Adipocyte (in vitro differentiated cells): ENCODE data around the gene ERBB4.

Experiments
- DNase-seq: peaks from one replicate; pipeline ENCODE4 v3.0.0-alpha.2; 2015; ENCODE audit warnings: low read depth
- H3K27me3 ChIP-seq: replicated peaks from 2 replicates; pipeline ENCODE4 v1.7.0; 2013; ENCODE audit warnings: mild to moderate bottlenecking, low read length, moderate library complexity; ENCODE audit not compliant: control insufficient read depth, insufficient read depth
- H3K36me3 ChIP-seq: 2 replicates; pipeline ENCODE4 v1.7.0; 2013; ENCODE audit warnings: low read length, mild to moderate bottlenecking, moderate library complexity; ENCODE audit not compliant: control insufficient read depth, insufficient read depth, severe bottlenecking
- H3K4me1 ChIP-seq: 2 replicates; pipeline ENCODE4 v1.7.0; 2013; ENCODE audit warnings: mild to moderate bottlenecking, low read length, moderate library complexity; ENCODE audit not compliant: control insufficient read depth, insufficient read depth
- H3K4me3 ChIP-seq: 2 replicates; pipeline ENCODE4 v1.7.0; 2013; ENCODE audit warnings: mild to moderate bottlenecking, low read length, moderate library complexity
- H3K9ac ChIP-seq: 2 replicates; pipeline ENCODE4 v1.7.0; 2013; ENCODE audit warnings: mild to moderate bottlenecking, low read length, moderate library complexity
- H3K9me3 ChIP-seq: 2 replicates; pipeline ENCODE4 v1.7.0; 2013; ENCODE audit warnings: mild to moderate bottlenecking, low read length, moderate library complexity; ENCODE audit not compliant: control insufficient read depth

Gene ERBB4

DNA sequence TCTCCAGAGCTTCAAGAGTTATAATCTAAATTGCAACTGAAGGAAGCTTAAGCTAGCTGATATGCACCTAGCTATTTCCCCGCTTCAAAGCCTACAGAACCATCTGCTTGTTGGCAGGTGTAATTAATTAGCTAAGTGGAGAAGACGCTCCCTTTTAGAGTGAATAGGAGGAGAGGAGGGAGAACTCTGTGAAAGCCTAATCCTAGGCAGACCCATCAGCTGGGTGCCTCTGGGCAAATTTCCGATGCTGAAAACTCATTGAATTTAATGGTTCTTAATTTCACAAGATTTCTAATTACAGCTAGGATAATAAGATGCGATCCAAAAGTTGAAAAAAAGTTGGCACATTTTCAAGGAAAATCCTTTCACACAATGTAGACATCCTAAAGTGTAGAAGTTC is 735.9 kb downstream of the ERBB4 start:
- H3K9me3 ChIP-seq, result no peaks in the 10 kb centered on the region
- H3K4me1 ChIP-seq, result no peaks in the 10 kb centered on the region
- H3K27me3 ChIP-seq, result no peaks in the 10 kb centered on the region
- no peaks in the 10 kb centered on the region for H3K36me3 ChIP-seq
- no peak for DNase-seq
- H3K9ac ChIP-seq, result no peak overlapping the region
- H3K4me3 ChIP-seq, result no peak overlapping the region

DNA sequence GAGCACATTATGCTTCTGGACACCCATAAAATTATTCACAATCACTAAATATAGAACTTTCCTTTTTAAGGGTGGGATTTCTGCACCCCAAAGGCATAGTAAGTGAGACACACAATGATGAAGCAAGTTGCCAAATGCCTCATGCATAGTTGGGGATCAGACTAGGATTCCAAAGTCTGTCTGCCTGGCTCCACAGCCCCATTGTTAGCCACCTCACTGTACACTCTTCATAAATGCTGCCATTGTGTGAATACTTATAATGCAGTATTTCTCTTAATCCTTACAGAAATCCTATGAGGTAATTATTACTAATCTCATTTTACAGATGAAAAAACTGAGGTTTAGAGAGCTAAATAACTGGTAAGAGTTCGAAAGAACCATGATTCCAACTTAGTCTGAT is 738.6 kb downstream of the ERBB4 start:
- Histone ChIP-seq H3K36me3 (no peaks in the 10 kb centered on the region), H3K9ac (no peak overlapping the region), H3K4me3 (no peak overlapping the region), H3K27me3 (no peaks in the 10 kb centered on the region), H3K9me3 (no peaks in the 10 kb centered on the region), H3K4me1 (no peaks in the 10 kb centered on the region)
- DNase-seq, result no peak

DNA sequence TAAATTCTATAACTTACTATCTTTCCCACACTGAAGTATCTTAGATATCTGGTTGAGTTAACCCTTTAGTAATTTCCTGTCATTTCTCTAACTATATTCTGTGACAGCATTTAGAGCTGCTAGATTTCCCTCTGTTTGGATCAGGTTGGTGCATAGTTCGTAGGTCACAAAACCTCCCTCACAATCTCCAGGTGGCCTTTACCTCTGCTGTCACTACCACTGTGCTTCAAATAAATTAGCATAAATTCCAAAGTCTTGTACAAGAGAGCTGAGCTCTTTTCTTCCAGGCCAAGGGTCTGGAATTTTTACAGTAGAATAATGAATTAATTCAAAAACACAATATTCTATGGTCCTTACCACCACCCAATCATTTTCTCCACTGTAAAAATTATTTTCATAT is 739.7 kb downstream of the ERBB4 start:
- no peak for DNase-seq
- no peaks in the 10 kb centered on the region for H3K9me3 ChIP-seq
- no peak overlapping the region for H3K9ac ChIP-seq
- H3K4me3 ChIP-seq, result no peak overlapping the region
- H3K27me3 ChIP-seq, result no peaks in the 10 kb centered on the region
- H3K36me3 ChIP-seq, result no peaks in the 10 kb centered on the region
- no peaks in the 10 kb centered on the region for H3K4me1 ChIP-seq

DNA sequence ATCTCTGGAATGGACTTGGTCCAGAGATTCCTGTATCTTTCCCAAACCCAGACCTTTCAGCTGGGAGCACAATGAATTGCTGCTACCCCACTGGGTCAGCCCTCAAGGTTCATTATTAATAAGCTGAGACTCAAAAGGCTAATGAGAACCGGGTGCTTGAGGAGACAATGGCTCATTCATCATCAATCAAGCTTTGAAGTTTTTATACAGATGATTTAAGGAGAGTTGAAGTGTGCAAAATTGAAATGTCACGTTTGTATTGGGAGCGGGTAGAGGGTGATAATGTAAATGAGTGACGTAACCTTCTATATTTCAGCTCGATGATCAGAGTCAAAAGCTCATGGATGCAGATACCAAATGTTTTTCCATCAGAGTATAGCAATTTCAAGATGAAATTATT is 744.9 kb downstream of the ERBB4 start:
- no peaks in the 10 kb centered on the region for H3K9me3 ChIP-seq
- no peaks in the 10 kb centered on the region for H3K27me3 ChIP-seq
- no peak overlapping the region for H3K4me3 ChIP-seq
- no peaks in the 10 kb centered on the region for H3K36me3 ChIP-seq
- H3K4me1 ChIP-seq, result no peaks in the 10 kb centered on the region
- H3K9ac ChIP-seq, result no peak overlapping the region
- no peak for DNase-seq

DNA sequence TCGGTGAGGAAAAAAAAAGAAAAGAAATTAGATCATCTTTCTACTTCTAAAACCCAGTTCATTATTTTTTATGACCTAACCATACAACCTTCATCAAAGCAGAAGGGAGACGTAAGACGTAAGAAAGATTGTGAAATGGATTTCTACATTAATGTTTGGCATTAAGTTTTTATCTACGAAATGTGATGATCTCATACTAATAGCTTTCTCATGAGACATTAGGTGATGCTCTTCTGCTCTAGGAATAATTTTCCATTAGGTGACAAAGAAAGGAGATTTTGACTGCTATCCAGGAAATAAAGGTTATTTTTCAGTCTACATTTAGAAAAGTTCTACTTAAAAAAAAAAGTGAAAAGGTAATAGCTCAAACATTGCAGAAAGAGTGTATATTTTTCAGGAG is 748.6 kb downstream of the ERBB4 start:
- no peaks in the 10 kb centered on the region for H3K36me3 ChIP-seq

DNA sequence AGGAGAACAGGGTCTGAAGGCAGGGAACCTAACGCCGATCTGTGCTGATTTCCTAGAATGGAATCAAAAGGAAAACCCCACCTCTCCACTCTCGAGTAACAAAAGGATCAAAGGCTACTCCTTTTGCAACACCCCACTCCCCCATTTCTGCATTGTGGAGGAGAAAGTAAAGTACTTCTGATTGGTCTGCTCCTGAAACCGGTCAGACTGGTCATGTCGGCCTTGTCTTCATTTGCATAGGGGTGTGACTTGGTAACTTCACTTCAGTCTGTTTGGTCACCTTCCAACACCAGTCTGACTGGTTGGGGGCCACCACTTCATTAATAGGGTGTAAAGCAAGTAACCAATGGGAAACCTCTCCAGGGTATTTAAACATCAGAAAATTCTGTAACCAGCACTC is 771.9 kb downstream of the ERBB4 start:
- H3K9me3 ChIP-seq, result no peaks in the 10 kb centered on the region
- DNase-seq, result no peak
- H3K9ac ChIP-seq, result no peak overlapping the region
- peaks cover 2% of the 10 kb centered on the region for H3K27me3 ChIP-seq
- H3K4me3 ChIP-seq, result no peak overlapping the region
- no peaks in the 10 kb centered on the region for H3K4me1 ChIP-seq
- no peaks in the 10 kb centered on the region for H3K36me3 ChIP-seq

More for the DNA sequence above, 748.6 kb downstream of the ERBB4 start:
- no peak for DNase-seq
- H3K9me3 ChIP-seq, result no peaks in the 10 kb centered on the region
- H3K4me3 ChIP-seq, result no peak overlapping the region
- H3K9ac ChIP-seq, result no peak overlapping the region
- H3K27me3 ChIP-seq, result no peaks in the 10 kb centered on the region
- no peaks in the 10 kb centered on the region for H3K4me1 ChIP-seq

DNA sequence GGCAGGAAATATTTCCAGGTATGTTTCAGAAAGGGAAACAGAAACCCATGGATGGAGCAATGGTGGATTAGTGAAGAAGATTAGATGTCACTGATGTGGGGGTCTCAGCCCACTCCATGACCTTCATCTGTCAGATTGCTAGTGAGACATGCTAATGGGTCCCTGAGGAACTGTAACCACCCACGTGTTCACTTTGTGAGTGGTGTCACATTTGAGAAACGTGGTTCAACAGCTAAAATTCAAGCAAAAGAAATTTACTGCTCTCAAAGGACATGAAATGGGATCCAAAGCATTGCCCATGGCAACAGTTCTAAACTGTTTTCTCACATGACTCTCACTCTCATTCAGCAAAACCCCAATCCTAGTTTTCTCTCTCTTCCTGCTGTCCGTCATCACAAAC is 776.1 kb downstream of the ERBB4 start:
- Histone ChIP-seq H3K36me3 (no peaks in the 10 kb centered on the region), H3K4me3 (no peak overlapping the region), H3K9ac (no peak overlapping the region), H3K9me3 (no peaks in the 10 kb centered on the region), H3K27me3 (peaks cover 5% of the 10 kb centered on the region), H3K4me1 (no peaks in the 10 kb centered on the region)
- no peak for DNase-seq

DNA sequence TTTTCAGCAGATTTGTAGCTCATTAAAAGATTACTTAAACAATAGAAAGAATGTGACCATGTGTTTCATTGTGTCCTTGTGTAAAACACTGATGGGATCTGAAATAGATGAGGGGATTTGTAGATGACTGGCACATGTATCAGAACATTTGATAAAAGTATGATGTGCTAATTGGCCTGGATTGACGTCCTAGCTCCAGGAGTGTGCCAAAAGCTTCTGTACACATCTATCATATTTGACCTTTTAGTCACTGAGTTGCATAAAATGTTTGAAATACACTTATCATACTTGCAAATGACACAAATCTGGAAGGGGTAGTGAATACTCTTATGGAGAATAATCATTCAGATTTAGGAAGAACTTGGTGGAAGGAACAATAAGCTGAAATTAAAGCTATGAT is 778.5 kb downstream of the ERBB4 start:
- Histone ChIP-seq H3K4me3 (no peak overlapping the region), H3K27me3 (peaks cover 5% of the 10 kb centered on the region), H3K9ac (no peak overlapping the region), H3K36me3 (no peaks in the 10 kb centered on the region), H3K9me3 (no peaks in the 10 kb centered on the region), H3K4me1 (no peaks in the 10 kb centered on the region)
- no peak for DNase-seq

DNA sequence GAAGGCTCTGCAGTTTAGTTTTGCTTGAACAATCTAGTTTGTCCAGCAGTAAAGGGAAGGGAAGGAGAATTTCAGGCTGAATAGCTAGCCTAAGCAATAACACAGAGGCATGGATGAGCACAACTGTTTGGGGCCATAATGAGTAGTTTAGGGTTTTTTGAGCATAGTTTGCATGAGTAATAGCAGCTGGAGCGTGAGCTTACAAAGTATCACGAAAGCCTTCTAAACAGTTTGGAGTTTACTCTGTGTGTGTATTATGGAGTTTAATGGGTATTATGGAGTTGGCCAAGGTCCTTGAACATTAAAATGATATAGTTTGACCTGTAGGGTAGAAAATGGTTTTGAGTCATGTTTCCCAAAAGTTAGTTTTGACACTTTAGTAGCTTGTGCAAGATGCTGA is 782.3 kb downstream of the ERBB4 start:
- Histone ChIP-seq H3K4me1 (no peaks in the 10 kb centered on the region), H3K4me3 (no peak overlapping the region), H3K9me3 (no peaks in the 10 kb centered on the region), H3K27me3 (peaks cover 3% of the 10 kb centered on the region), H3K36me3 (no peaks in the 10 kb centered on the region), H3K9ac (no peak overlapping the region)
- DNase-seq, result peak; percentile 41

DNA sequence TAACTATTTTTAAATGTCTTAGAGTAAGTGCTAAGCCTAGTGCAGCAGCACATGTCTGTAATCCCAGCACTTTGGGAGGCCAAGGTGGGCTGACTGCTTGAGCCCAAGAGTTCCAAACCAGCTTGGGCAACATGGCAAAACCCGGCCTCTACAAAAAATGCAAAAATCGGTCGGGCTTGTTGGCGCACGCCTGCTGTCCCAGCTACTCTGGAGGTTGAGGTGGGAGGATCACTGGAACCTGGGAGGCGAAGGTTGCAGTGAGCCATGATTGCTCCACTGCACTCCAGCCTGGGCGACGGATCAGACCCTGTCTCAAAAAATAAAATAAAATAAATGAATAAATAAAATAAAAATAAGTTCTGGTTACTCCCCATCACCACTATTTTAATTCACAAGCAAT is 783.4 kb downstream of the ERBB4 start:
- Histone ChIP-seq H3K36me3 (no peaks in the 10 kb centered on the region), H3K4me3 (no peak overlapping the region), H3K27me3 (peaks cover 3% of the 10 kb centered on the region), H3K9ac (no peak overlapping the region), H3K4me1 (no peaks in the 10 kb centered on the region), H3K9me3 (no peaks in the 10 kb centered on the region)
- DNase-seq, result no peak

DNA sequence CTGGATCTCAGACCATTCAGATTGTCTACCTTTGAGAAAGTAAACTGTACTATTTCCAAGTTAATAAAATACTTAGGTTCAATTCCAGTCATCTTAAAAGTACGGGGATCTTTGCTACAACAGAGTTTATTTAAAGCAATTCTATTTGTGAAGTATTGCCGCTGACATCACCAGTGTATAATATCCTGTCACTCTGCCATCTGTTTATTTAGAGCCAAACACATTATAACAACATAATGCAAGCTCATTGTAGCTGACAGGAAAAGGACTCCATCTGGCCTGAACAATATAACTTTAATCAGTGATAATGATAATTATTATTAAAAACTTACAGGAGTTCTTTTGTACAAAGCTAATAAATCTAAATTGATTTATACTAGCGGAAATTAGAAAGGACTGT is 786.8 kb downstream of the ERBB4 start:
- H3K9ac ChIP-seq, result no peak overlapping the region
- no peaks in the 10 kb centered on the region for H3K27me3 ChIP-seq
- DNase-seq, result no peak
- no peaks in the 10 kb centered on the region for H3K9me3 ChIP-seq
- no peaks in the 10 kb centered on the region for H3K36me3 ChIP-seq
- no peaks in the 10 kb centered on the region for H3K4me1 ChIP-seq
- no peak overlapping the region for H3K4me3 ChIP-seq

DNA sequence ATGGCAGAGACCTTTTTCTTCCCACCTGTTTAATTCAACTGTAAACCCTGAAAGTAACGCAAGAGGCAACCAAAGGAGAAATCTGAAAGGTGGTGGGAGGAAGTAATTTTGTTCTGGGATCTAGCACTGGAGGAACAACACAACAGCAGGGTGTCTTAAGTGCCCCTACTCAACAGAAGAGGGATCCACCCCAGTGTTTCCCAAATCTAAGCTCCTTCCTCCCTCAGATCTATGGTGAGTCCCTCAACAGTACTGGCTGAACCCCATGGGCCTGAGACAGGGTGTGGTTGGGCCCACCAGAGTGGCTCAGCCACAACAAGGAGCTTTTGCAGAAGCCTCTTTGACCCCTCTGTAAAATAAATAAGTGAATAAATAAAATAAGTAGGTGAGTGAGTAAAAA is 790.3 kb downstream of the ERBB4 start:
- Histone ChIP-seq H3K4me1 (no peaks in the 10 kb centered on the region), H3K9ac (no peak overlapping the region)
- no peak for DNase-seq

More for the DNA sequence above, 790.3 kb downstream of the ERBB4 start:
- Histone ChIP-seq H3K36me3 (no peaks in the 10 kb centered on the region), H3K27me3 (no peaks in the 10 kb centered on the region), H3K4me3 (no peak overlapping the region), H3K9me3 (no peaks in the 10 kb centered on the region)
